ENCODE measurements around the gene RTCB. TPM values are rescaled to one million over a fixed set of nuclear protein-coding genes. Genes with fewer than 3 reads are reported as not detected.

The RTCB gene
- total and polyA plus RNA-seq, 10 donors: 33.8 to 75.9 (median 61.0) TPM

Small RNAs within 50 kb of the gene (small RNA-seq; reads per million reads assigned to genes)
- gene AL021937.2 (0 reads per million in 4 donors), gene IGLVIVOR22-2 (0 reads per million in 4 donors), gene RF02171 (0 reads per million in 4 donors), gene RF02172 (0 reads per million in 4 donors)

Other genes starting within 250 kb of the RTCB start
- under 1 TPM in 4 of 7 donors, not detected in 3; 0.23 to 0.79 (median 0.51) TPM for gene RFPL2, start 207.2 kb downstream of the RTCB start, total RNA-seq
- gene RFPL2, start 207.2 kb downstream of the RTCB start, polyA plus RNA-seq: under 1 TPM; 0.11 to 0.59 (median 0.42) TPM
- gene SLC5A4, start 156.9 kb downstream of the RTCB start, total RNA-seq: 1 to 10 TPM in 2 of 7 donors, under 1 TPM in 5; 0.20 to 3.6 (median 0.56) TPM
- under 1 TPM; 0.03 to 0.48 (median 0.04) TPM for gene SLC5A4, start 156.9 kb downstream of the RTCB start, polyA plus RNA-seq
- gene RFPL3, start 54.4 kb downstream of the RTCB start, total RNA-seq: not detected
- gene RFPL3, start 54.4 kb downstream of the RTCB start, polyA plus RNA-seq: under 1 TPM in 1 of 3 donors, not detected in 2; 0.06 TPM
- gene BPIFC, start 52.2 kb upstream of the RTCB start, total RNA-seq: not detected
- not detected for gene BPIFC, start 52.2 kb upstream of the RTCB start, polyA plus RNA-seq
- gene FBXO7, start 62.6 kb upstream of the RTCB start, total RNA-seq: 100 to 1,000 TPM in 5 of 7 donors, 10 to 100 TPM in 2; 77.1 to 151 (median 115) TPM
- gene FBXO7, start 62.6 kb upstream of the RTCB start, polyA plus RNA-seq: 10 to 100 TPM; 55.9 to 86.9 (median 61.8) TPM